Chondrocyte (in vitro differentiated cells): Measurements from ENCODE around the gene IGSF9. TPM values are rescaled to one million over a fixed set of nuclear protein-coding genes. Genes with fewer than 3 reads are reported as not detected.

ENCODE experiments used
- DNase-seq: peaks from one replicate; pipeline ENCODE4 v3.0.0; 2021; ENCODE audit warnings: mixed read lengths, low spot score
- H3K27ac Mint-ChIP-seq: one replicate; pipeline ENCODE4 v1.8.0; 2021; ENCODE audit warnings: mild to moderate bottlenecking, moderate library complexity, mixed read lengths; ENCODE audit not compliant: unreplicated experiment
- H3K27me3 Mint-ChIP-seq: 2 replicates; pipeline ENCODE4 v1.8.0; 2021; ENCODE audit warnings: low read depth, mixed read lengths
- H3K36me3 Mint-ChIP-seq: 2 replicates; pipeline ENCODE4 v1.8.0; 2021; ENCODE audit warnings: low read depth, mixed read lengths
- H3K4me1 Mint-ChIP-seq: 2 replicates; pipeline ENCODE4 v1.8.0; 2021; ENCODE audit warnings: low read depth, mild to moderate bottlenecking, mixed read lengths
- H3K4me3 Mint-ChIP-seq: one replicate; pipeline ENCODE4 v1.8.0; 2021; ENCODE audit warnings: mild to moderate bottlenecking, moderate library complexity, mixed read lengths; ENCODE audit not compliant: unreplicated experiment
- H3K9me3 Mint-ChIP-seq: 2 replicates; pipeline ENCODE4 v1.8.0; 2021; ENCODE audit warnings: low read depth, mixed read lengths
- total RNA-seq: library from RNA; stranded (reverse); gene quantifications from 3 replicates; pipeline ENCODE4 v1.2.1, GENCODE V29; 2021
- TF ChIP-seq, protein P1 (sequence below): fragments of 200-600 bp; sonication (generic); IDR thresholded peaks from 2 replicates; pipeline ENCODE4 v1.5.0; 2021; ENCODE audit warnings: antibody characterized with exemption, mild to moderate bottlenecking, moderate library complexity

The IGSF9 gene
- total RNA-seq, 1 donor from 2014 or later = not detected

DNA sequence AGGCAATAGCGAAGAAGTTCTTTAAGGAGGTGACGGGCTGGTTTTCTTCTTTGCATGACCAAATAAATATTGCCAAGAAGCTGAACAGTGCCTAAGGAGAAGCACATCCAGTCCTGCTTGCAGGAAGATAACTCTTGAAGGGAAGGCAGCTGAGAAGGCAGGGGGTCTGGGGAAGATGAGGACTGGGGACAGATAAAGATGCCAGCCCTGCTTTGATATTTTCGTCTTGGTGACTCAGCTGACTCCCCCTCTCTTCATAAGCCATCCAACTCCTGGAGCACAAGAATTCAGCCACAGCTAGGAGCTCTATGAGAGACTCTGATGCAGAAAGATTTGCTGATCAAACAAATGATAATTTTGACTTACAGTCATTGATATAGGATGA is 48.9 kb downstream of the IGSF9 start:
- TF ChIP-seq, protein P1, sequence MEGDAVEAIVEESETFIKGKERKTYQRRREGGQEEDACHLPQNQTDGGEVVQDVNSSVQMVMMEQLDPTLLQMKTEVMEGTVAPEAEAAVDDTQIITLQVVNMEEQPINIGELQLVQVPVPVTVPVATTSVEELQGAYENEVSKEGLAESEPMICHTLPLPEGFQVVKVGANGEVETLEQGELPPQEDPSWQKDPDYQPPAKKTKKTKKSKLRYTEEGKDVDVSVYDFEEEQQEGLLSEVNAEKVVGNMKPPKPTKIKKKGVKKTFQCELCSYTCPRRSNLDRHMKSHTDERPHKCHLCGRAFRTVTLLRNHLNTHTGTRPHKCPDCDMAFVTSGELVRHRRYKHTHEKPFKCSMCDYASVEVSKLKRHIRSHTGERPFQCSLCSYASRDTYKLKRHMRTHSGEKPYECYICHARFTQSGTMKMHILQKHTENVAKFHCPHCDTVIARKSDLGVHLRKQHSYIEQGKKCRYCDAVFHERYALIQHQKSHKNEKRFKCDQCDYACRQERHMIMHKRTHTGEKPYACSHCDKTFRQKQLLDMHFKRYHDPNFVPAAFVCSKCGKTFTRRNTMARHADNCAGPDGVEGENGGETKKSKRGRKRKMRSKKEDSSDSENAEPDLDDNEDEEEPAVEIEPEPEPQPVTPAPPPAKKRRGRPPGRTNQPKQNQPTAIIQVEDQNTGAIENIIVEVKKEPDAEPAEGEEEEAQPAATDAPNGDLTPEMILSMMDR = no peak
- peak overlapping the region; percentile 4 for H3K27ac Mint-ChIP-seq
- no peaks in the 10 kb centered on the region for H3K36me3 Mint-ChIP-seq
- DNase-seq = no peak
- no peak overlapping the region for H3K4me3 Mint-ChIP-seq
- no peaks in the 10 kb centered on the region for H3K9me3 Mint-ChIP-seq
- H3K4me1 Mint-ChIP-seq = peaks cover 17% of the 10 kb centered on the region
- H3K27me3 Mint-ChIP-seq = no peaks in the 10 kb centered on the region

DNA sequence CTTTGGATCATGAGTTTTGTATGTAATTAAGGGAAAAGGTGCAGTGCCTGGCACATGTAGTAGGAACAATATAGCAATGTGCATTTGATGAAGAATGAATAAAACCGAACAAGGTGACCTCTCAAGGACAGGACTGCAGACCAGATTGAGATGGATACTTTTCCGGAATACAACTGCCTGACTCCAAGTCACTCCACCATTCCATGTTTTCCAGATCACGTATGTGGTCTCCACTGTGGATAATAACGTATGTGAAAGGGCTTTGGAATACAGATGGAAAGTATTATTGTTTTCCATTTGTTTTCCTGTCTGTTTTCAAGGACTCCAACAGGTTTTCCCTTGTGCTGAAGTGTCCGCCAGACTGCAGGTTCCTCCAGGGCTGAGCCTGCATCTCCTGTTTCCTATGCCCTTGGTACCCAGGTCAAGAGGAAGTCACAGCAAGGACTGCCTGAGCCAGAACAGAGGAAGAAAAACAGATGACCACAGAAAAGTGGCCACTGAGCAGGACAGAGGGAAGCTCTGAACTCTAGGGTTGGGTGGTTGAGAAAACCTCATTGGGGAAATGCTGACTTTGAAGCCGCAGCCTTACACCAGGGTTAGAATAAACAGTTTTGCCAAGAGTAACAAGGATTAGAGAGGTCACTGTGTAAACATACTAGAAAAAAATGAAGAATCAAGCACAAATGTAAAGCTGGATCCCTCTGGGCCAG is 49.4 kb downstream of the IGSF9 start:
- Mint-ChIP-seq H3K36me3 (no peaks in the 10 kb centered on the region), H3K27ac (no peak overlapping the region), H3K4me1 (peaks cover 18% of the 10 kb centered on the region), H3K9me3 (no peaks in the 10 kb centered on the region), H3K4me3 (no peak overlapping the region), H3K27me3 (no peaks in the 10 kb centered on the region)
- TF ChIP-seq, protein P1 = no peak
- no peak for DNase-seq

DNA sequence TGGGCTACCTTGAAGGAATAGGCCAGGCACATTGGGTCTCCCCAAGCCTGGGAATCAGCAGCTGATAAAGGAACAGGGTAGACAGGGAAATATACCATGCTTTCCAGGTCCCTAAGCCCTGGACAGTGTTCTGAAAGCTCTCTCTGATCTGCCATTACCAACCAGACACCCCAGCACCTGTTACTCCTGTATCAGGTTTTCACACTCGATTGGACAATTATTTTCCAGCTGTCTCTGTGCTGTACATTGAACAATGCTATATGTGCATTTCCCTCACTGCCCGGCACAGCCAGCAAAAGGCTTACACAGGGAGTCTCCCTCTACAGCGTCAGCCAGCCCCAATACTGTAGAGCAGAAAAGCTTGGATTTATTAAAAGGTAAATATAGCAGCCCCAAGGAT is 50.1 kb downstream of the IGSF9 start:
- TF ChIP-seq, protein P1 = no peak
- Mint-ChIP-seq H3K36me3 (no peaks in the 10 kb centered on the region), H3K9me3 (no peaks in the 10 kb centered on the region), H3K27ac (no peak overlapping the region), H3K4me1 (peaks cover 13% of the 10 kb centered on the region), H3K4me3 (no peak overlapping the region), H3K27me3 (no peaks in the 10 kb centered on the region)
- DNase-seq = no peak

DNA sequence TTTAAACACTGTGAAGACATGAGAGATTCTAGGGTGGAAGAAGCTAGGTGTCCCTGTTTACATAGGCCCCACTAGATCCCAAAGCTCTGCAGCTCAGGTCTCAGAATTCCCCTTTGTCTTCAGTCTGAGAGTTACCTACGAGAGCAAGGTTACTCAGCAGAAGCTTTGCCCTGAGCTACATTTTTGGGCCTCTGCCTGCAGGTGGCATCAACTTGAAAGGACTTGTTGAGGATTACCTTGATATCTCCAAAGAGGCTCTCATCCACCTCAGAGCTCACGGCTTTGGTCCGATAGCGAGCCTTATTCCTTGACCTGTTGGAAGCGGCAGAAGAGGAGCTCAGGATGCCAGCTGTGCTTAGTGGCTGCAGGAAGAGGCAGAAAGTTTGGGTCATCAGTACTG is 52.5 kb downstream of the IGSF9 start:
- no peak for DNase-seq
- TF ChIP-seq, protein P1 = no peak
- Mint-ChIP-seq H3K9me3 (no peaks in the 10 kb centered on the region), H3K36me3 (no peaks in the 10 kb centered on the region), H3K27me3 (no peaks in the 10 kb centered on the region), H3K4me1 (peaks cover 15% of the 10 kb centered on the region), H3K4me3 (no peak overlapping the region), H3K27ac (no peak overlapping the region)

DNA sequence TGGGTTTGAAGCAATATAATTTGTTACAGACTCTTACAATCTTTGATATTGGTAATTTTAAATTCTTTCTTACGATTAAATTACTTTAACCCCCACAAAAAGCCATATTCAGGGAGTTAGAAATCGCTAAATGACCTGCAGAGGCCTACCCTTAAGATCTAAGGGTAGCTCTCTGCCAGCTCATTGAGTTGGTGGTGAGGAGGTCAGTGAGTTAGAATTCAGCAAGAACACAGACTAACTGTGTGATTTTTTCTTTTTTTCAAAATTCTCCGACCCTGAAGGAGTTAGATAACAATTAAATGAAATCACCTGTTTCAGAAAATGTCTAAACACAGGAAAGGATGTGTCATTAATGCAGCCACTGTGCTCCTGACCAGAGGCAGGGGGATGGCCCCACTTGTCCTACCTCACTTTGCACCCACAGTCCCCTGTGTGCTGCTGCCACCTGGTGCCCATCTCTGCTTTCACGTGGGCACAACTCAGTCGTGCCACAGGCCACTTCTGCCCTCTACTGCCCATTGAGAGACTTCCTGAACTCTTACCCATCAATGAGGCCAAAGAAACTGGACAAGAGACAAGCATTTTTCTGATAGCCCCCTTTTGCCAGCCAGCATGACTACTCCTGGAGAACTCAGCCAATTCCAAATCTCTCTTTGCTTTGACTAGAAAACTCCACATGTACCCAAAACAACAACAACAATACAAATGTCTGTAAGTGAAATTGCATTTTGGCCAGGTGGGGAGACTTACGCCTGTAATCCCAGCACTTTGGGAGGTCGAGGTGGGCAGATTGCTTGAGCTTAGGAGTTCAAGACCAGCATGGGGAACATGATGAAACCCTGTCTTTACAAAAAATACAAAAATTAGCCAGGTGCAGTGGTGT is 53.9 kb downstream of the IGSF9 start:
- H3K4me3 Mint-ChIP-seq = no peak overlapping the region
- no peaks in the 10 kb centered on the region for H3K36me3 Mint-ChIP-seq
- H3K9me3 Mint-ChIP-seq = no peaks in the 10 kb centered on the region
- TF ChIP-seq, protein P1 = peak; percentile 100
- peaks cover 15% of the 10 kb centered on the region for H3K4me1 Mint-ChIP-seq
- no peak for DNase-seq
- H3K27ac Mint-ChIP-seq = peak overlapping the region; percentile 64
- H3K27me3 Mint-ChIP-seq = no peaks in the 10 kb centered on the region
